ENCODE measurements around the gene GATA1.
A peak's percentile ranks its signal among the peaks of the same experiment; 100 is the strongest.

The GATA1 gene

DNA sequence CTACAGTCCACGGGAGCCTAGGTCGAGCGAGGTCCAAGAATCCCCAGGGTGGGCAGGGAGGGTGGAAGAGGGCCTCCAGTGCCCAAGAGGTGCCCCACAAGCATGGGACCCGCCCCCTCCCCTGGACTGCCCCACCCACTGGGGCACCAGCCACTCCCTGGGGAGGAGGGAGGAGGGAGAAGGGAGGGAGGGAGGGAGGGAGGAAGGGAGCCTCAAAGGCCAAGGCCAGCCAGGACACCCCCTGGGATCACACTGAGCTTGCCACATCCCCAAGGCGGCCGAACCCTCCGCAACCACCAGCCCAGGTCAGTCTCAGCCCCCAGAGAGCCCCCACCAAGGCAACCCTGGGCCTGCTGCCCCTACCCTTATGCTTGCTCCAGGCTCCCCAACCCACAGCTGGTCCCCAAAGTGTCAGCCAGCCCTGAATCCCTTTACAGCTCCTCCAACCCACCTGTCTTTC, at the start of gene GATA1:
Gene GATA1, plus strand, starts transcription at position 250 of the 460 bp plus-strand sequence. CDS start 4,520 bp downstream, outside the sequence.
- no peak within 1 kb of the TSS for H3K27ac Mint-ChIP-seq
- H3K36me3 Mint-ChIP-seq = no peaks in the 10 kb centered on the region
- H3K27me3 Mint-ChIP-seq = no peaks in the 10 kb centered on the region
- peaks cover 7% of the 10 kb centered on the region for H3K4me1 Mint-ChIP-seq
- no peak within 1 kb of the TSS for H3K4me3 Mint-ChIP-seq
- H3K9me3 Mint-ChIP-seq = no peaks in the 10 kb centered on the region

DNA sequence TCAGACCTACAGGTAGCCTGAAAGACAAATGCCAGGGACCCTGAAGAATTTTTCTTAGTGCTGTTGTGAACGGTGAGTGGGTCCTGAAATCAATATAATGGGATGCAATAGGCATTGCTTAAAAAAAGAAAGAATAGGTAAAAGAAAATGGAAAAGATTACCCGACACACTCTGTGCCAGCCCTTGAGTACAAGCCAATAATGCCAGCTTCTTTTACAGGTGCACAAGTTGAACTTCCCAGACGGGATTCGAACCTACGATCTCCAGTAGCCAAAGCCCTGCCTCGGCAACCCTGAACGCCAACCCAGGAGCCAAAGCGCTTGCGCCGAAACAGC, 49.5 kb upstream of the GATA1 start:
- H3K9me3 Mint-ChIP-seq = no peaks in the 10 kb centered on the region
- peak overlapping the region; percentile 76 for H3K27ac Mint-ChIP-seq
- H3K4me1 Mint-ChIP-seq = peaks cover 19% of the 10 kb centered on the region
- peak overlapping the region; percentile 91 for H3K4me3 Mint-ChIP-seq
- H3K27me3 Mint-ChIP-seq = no peaks in the 10 kb centered on the region
- no peaks in the 10 kb centered on the region for H3K36me3 Mint-ChIP-seq

DNA sequence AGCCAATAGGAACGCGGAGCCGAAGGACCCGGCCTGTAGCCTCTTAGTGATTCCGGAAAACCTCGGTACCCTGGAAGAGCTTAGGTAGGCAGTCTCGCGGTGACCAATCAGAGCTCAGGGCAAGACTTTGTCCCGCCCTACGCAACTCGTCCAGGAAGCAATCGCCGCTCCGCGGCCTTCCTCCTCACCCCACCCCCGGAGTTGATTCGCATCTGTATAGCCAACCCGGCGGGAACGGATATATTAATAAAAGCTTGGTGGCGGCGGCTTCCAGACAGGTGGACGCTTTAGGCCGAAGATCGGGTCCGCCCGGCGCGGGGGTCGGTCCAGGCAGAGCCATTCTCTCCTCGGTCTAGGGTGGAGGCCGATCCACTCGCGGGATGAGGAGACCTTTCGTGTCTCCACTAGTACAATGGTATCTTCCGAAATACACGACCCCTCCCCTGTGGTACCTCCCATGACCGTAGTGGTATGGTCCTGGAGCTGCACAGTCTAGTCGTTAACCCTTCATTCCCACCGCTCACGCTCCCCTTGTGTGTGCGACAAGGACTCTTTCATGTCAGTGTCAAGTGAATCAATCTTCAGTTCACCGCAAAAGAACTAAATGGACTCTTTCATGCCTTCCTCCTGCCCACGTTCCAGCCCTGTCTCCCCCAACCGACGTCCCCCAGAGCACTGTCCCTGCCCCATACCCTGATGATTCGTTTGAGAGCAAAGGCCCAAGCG, 49.0 kb upstream of the GATA1 start:
- Mint-ChIP-seq H3K4me3 (peak overlapping the region; percentile 91), H3K27me3 (no peaks in the 10 kb centered on the region), H3K9me3 (no peaks in the 10 kb centered on the region), H3K4me1 (peaks cover 19% of the 10 kb centered on the region), H3K27ac (peak overlapping the region; percentile 76), H3K36me3 (no peaks in the 10 kb centered on the region)

DNA sequence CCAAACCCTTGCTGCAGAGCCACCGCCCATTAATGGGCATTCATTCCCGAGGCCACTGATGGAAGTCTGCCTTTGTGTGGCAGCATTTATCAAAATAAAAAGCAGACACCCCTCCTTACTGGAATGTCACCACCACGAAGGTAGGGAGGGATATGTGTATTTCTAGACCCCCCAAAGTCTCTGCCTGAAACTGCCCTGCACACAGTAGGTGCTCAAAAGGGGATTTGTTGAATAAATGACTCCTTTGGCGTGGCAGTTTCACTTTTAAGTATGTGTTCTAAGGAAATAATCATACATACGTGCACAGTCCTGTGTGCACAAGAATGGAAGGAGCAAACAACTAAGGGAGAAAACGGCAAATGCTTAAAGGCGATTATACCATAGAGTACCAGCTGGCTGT, 48.5 kb upstream of the GATA1 start:
- Mint-ChIP-seq H3K27ac (peak overlapping the region; percentile 76), H3K36me3 (no peaks in the 10 kb centered on the region), H3K27me3 (no peaks in the 10 kb centered on the region), H3K9me3 (no peaks in the 10 kb centered on the region), H3K4me3 (peak overlapping the region; percentile 91), H3K4me1 (peaks cover 19% of the 10 kb centered on the region)

DNA sequence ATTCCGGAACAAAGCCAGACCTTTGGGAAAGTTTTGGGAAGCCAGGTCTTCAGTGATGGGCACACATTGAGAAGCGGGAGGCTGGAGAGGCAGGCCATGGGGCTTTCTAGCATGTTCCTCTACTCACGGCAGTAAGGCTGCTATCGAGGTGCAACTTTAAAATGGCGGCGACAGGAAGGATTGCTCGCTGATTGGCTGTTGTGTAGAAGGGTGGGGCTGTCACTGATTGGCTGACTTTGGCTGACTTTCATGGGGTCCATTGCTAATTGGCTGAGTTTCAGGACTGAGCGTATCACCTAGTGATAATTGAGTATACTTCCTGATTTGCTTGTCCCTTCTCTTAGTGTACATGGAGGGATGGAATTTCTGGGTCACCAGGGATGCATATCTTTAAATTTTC, 44.6 kb upstream of the GATA1 start:
- Mint-ChIP-seq H3K27me3 (no peaks in the 10 kb centered on the region), H3K36me3 (no peaks in the 10 kb centered on the region), H3K27ac (no peak overlapping the region), H3K4me3 (no peak overlapping the region), H3K4me1 (peaks cover 10% of the 10 kb centered on the region), H3K9me3 (no peaks in the 10 kb centered on the region)

DNA sequence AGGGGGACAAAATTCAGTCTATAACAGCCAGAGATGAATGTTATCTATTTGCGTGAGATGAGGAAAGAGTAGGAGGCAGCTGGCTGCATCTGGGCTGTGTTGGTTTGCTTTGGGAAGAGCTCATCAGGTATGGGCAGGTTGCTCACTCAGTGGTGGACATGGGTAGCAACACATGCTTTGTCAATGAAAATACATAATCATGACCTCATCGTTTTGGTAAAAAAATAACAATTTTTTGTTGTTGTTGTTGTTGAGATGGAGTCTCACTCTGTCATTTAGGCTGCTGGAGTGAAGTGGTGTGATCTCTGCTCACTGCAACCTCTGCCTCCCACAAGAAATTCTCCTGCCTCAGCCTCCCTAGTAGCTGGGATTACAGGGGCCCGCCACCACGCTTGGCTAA, 41.2 kb upstream of the GATA1 start:
- H3K36me3 Mint-ChIP-seq = no peaks in the 10 kb centered on the region
- H3K27me3 Mint-ChIP-seq = no peaks in the 10 kb centered on the region
- no peaks in the 10 kb centered on the region for H3K9me3 Mint-ChIP-seq
- no peak overlapping the region for H3K4me3 Mint-ChIP-seq
- H3K27ac Mint-ChIP-seq = no peak overlapping the region
- H3K4me1 Mint-ChIP-seq = no peaks in the 10 kb centered on the region

DNA sequence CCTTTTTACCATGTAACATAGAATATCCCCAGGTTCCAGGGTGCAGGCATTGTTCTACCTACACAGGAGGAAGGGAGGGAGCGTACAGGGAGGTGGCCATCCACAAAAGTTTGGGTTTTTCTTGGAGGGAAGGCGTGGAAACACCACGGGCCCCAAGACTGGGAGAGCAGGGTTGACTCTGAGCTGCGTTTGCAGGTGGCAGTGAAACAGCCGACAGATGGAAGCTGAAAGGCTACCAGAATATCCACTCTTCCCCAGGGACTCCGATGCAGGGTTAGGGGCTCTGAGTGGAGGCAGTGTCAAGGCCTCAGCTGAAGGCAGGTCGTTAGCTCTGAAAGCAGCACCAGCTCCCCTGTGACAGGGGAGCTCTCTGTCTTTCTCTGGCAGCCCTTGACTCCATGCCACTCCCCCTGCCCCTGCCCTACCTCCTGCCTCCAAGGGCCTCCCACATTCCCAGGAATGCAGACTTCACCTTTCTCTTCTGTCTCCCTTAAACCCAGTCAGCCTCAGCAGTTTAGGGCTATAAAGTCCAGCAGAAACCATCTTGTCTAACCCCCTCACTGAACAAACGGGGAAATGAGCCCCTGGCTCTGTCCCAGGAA, 38.9 kb upstream of the GATA1 start:
- Mint-ChIP-seq H3K27ac (no peak overlapping the region), H3K4me3 (no peak overlapping the region), H3K9me3 (no peaks in the 10 kb centered on the region), H3K4me1 (peaks cover 6% of the 10 kb centered on the region), H3K36me3 (no peaks in the 10 kb centered on the region), H3K27me3 (no peaks in the 10 kb centered on the region)

DNA sequence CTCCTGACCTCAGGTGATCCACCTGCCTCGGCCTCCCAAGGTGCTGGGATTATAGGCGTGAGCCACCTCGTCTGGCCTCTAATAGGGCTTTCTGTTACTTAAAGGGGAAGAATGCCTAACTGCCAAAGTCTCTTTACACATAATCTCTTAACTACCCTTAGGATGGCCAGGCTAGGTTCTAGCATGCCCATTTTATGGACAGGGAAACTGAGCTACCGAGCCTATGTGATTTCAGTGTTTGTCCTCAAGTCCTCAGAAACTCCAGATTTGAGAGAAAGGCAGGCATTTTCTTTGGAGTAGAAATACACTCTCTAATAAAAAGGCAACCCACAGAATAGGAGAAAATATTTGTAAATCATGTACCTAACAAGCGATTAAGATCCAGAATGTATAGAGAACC, 37.2 kb upstream of the GATA1 start:
- Mint-ChIP-seq H3K9me3 (no peaks in the 10 kb centered on the region), H3K27me3 (no peaks in the 10 kb centered on the region), H3K36me3 (no peaks in the 10 kb centered on the region), H3K27ac (no peak overlapping the region), H3K4me3 (no peak overlapping the region), H3K4me1 (peaks cover 6% of the 10 kb centered on the region)

DNA sequence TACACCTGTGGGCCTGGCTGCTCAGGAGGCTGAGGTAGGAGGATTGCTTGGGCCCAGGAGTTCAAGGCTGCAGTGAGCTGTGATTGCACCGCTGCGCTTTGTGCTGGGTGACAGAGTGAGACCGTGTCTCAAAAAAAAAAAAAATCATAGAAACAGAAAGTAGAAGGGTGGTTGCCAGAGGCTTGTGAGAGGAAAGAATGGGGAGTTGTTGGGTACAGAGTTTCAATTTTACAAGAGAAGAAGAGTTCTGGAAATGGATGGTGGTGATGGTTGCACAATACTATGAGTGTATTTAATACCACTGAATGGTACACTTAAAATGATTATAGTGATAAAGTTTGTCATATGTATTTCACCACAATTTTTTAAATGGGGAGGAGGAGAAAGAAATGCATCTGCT, 35.0 kb upstream of the GATA1 start:
- Mint-ChIP-seq H3K36me3 (no peaks in the 10 kb centered on the region), H3K9me3 (no peaks in the 10 kb centered on the region), H3K4me3 (no peak overlapping the region), H3K27me3 (no peaks in the 10 kb centered on the region), H3K27ac (no peak overlapping the region), H3K4me1 (peaks cover 6% of the 10 kb centered on the region)

DNA sequence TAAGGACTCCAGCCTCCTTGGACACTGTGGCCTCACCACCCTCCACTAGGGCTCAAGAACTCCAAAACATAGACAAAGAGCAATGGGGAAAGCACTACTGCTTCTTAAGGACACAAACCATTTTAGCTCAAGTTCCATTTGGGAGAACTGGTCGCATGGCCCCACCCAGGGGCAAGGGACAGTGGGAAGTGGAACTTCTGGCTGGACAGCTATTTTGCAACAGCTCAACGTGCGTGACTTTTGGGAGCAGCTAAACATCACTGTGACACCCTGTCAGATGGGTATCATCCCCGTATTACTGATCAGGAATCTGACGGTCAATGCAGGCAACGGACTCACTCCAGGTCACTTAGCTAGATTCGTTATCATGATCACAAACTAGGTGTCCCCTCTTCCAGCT, 33.9 kb upstream of the GATA1 start:
- Mint-ChIP-seq H3K9me3 (no peaks in the 10 kb centered on the region), H3K4me3 (no peak overlapping the region), H3K4me1 (peaks cover 6% of the 10 kb centered on the region), H3K27me3 (no peaks in the 10 kb centered on the region), H3K27ac (no peak overlapping the region), H3K36me3 (no peaks in the 10 kb centered on the region)

DNA sequence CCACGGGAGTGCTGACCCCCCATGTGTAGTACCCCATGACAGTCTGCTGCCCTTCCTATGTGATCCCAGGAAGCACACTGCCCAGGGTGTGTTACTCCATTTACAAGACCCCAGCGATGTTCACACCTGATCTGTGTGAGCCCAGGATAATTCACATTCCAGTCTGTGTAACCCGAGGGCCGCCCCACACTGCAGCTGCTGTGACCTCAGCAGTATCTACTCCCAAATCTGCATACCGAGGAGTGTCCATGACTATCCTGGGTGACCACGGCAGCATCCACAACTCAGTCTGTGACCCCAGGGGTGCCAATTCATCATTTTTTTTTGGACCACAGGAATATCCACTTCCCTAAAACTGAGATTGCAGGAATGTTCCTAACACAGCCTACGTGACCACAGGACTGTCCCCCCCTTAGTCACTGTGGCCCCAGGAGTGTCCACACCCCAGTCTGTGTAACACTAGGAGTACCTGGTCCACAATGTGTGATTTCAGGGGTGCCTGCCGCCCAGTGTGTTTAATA, 32.6 kb upstream of the GATA1 start:
- Mint-ChIP-seq H3K27me3 (no peaks in the 10 kb centered on the region), H3K4me1 (peaks cover 6% of the 10 kb centered on the region), H3K9me3 (no peaks in the 10 kb centered on the region), H3K4me3 (no peak overlapping the region), H3K36me3 (no peaks in the 10 kb centered on the region), H3K27ac (no peak overlapping the region)

DNA sequence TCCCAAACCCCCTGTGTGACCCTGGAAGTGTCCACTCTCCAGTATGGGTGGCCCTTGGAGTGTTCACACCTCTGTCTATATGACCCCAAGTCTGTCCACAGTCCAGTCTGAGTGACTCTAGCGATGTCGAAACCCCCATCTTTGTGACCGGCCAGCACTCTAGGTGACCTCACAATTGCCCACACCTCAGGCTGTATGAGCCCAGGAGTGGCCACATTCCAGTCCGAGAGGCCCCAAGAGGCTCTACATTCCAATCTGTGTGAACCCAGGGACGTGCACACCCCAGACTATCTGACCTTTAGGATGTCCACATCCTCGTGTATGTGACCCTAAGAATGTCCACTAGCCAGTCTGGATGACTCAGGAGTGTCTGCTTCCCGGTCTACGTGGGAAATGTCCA, 32.2 kb upstream of the GATA1 start:
- Mint-ChIP-seq H3K9me3 (no peaks in the 10 kb centered on the region), H3K27ac (no peak overlapping the region), H3K36me3 (no peaks in the 10 kb centered on the region), H3K27me3 (no peaks in the 10 kb centered on the region), H3K4me3 (no peak overlapping the region), H3K4me1 (peaks cover 6% of the 10 kb centered on the region)

DNA sequence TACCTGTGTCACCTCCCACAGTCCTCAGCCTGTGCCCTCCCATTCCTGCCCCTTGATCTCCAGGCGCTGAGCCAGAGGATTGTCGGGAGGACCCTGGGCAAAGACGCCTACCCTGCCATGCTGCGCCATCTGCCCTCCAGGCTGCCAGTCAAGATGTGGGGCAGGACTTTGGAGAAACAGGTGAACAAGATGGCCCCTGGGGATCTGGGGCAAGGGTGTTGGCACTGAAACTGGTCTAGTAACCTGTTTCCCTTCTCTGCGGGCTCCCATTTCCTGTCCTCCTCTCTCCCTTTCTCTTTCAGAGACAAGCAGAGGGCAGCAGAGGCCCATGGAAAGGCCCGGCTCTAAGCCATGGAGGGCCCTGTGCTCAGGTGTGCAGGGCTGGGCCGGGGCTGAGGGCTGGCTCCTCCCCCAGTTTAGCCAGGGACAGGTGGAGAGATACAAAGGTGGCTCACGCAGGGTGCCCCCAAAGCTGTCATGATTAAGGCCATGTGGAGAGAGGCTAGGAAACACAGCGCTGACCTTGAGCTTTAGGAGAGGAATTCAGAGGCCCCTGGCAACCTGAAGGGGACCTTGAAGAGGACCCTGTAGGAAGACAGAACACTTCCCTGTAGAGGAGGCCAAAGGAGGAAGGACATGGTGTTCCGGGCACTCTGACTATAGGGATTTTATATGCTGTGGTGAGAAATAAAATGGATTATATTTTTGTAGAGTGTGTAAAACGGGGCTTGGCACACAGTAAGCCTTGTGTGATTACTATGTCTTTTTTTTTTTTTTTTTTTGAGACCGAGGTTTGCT, 24.5 kb upstream of the GATA1 start, which contains the start of gene GLOD5:
Gene GLOD5, plus strand, starts transcription at position 74 of the 798 bp plus-strand sequence. Its CDS starts 44 bp downstream, at position 118.
- Mint-ChIP-seq H3K4me1 (no peaks in the 10 kb centered on the region), H3K9me3 (no peaks in the 10 kb centered on the region), H3K27ac (no peak within 1 kb of the TSS), H3K27me3 (no peaks in the 10 kb centered on the region), H3K4me3 (no peak within 1 kb of the TSS), H3K36me3 (no peaks in the 10 kb centered on the region)

DNA sequence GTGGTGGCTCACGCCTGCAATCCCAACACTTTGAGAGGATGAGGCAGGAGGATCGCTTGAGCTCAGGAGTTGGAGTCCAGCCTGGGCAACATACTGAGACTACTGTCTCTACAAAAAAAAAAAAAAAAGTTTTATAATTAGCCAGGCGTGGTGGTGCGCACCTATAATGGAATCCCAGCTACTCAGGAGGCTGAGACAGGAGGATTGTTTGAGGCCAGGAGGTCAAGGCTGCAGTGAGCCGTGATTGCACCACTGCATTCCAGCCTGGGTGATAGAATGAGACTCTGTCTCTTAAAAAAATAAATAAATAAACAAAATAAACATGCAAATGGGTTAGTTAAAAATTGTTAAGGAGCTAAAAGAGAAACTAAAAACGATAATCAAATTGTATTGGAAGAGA, 17.2 kb upstream of the GATA1 start:
- no peak overlapping the region for H3K27ac Mint-ChIP-seq
- H3K4me3 Mint-ChIP-seq = no peak overlapping the region
- no peaks in the 10 kb centered on the region for H3K36me3 Mint-ChIP-seq
- H3K27me3 Mint-ChIP-seq = no peaks in the 10 kb centered on the region
- no peaks in the 10 kb centered on the region for H3K4me1 Mint-ChIP-seq
- no peaks in the 10 kb centered on the region for H3K9me3 Mint-ChIP-seq

DNA sequence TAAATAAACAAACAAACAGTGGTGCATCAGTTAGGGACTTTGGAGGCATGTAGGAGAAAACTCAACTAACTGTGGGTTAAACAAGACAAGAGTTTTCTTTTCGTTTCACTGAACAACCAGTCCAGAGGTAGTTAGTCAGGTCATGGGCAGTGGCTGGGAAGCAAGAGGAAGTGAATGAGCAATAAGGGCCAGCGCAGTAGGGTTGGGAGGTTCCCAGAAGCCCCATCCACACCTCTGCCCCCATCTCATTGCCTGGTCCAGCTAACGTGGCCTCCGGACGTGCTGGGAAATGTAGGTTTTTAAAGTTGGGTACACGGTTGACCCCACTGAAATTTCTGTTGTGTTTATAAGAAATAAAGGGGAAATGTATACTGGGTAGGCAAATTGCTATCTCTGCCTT, 16.1 kb upstream of the GATA1 start:
- H3K4me1 Mint-ChIP-seq = no peaks in the 10 kb centered on the region
- H3K27me3 Mint-ChIP-seq = no peaks in the 10 kb centered on the region
- no peaks in the 10 kb centered on the region for H3K36me3 Mint-ChIP-seq
- no peak overlapping the region for H3K27ac Mint-ChIP-seq
- no peak overlapping the region for H3K4me3 Mint-ChIP-seq
- H3K9me3 Mint-ChIP-seq = no peaks in the 10 kb centered on the region

DNA sequence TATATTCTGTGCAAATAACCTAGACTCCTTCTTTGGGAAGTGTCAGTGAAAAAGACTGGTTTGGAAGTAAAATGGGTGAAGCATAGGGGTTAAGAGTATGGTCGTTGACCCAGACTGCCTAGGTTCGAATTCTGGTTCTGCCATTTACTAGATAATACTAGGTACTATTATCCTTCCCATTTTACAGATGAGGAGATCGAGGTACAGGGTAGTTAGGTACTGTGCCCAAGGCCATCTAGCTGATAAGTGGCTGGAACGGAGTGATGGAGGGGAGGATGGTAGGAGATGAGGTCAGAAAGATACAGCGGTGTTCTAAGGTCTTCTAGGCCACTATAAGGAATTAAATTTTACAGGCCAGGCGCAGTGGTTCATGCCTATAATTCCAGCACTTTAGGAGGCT, 13.8 kb upstream of the GATA1 start:
- H3K9me3 Mint-ChIP-seq = no peaks in the 10 kb centered on the region
- no peaks in the 10 kb centered on the region for H3K27me3 Mint-ChIP-seq
- H3K36me3 Mint-ChIP-seq = no peaks in the 10 kb centered on the region
- no peak overlapping the region for H3K4me3 Mint-ChIP-seq
- no peaks in the 10 kb centered on the region for H3K4me1 Mint-ChIP-seq
- no peak overlapping the region for H3K27ac Mint-ChIP-seq
